OCI-M2 (cell line): Measurements from ENCODE around the gene HTR3D.
A peak's percentile ranks its signal among the peaks of the same experiment; 100 is the strongest.
"Not testable (repeated sequence)": the region's sequence is repeated elsewhere in the genome, so short reads cannot be mapped to it uniquely, and the experiment has no call there.

Experiments
- DNase-seq: peaks from one replicate; lab custom pipeline; 2025; ENCODE audit not compliant: unreplicated experiment; lab: John Stamatoyannopoulos, UW

HTR3D gene

GRCh38 chr3:184016169-184016570 is 15.4 kb upstream of the HTR3D start:
- no peak for DNase-seq

- DNase-seq: no peak
Measured at GRCh38 chr3:184016811-184017671, 14.5 kb upstream of the HTR3D start.

- peak; percentile 81 for DNase-seq
Measured at GRCh38 chr3:184017672-184018423, 13.7 kb upstream of the HTR3D start, which contains the start of gene ABCC5. Gene ABCC5 (minus strand): TSS chr3:184017884. CDS start chr3:184014392, 3,492 bp downstream.

GRCh38 chr3:184018424-184018973 is 13.0 kb upstream of the HTR3D start:
- DNase-seq: no peak

GRCh38 chr3:184022323-184022722 is 9.2 kb upstream of the HTR3D start:
- no peak for DNase-seq

GRCh38 chr3:184025256-184025655 is 6.3 kb upstream of the HTR3D start:
- DNase-seq: not testable (repeated sequence)

GRCh38 chr3:184028275-184028890 is 3.2 kb upstream of the HTR3D start:
- DNase-seq: not testable (repeated sequence)

- no peak for DNase-seq
Measured at GRCh38 chr3:184029443-184029842, 2.1 kb upstream of the HTR3D start.

GRCh38 chr3:184030536-184030935 is 1.0 kb upstream of the HTR3D start:
- no peak for DNase-seq

GRCh38 chr3:184037816-184038215 is 6.3 kb downstream of the HTR3D start:
- DNase-seq: no peak

GRCh38 chr3:184038307-184038706 is 6.8 kb downstream of the HTR3D start:
- DNase-seq: not testable (repeated sequence)

GRCh38 chr3:184039414-184039813 is 7.9 kb downstream of the HTR3D start:
- DNase-seq: no peak

GRCh38 chr3:184040010-184040409 is 8.5 kb downstream of the HTR3D start:
- DNase-seq: no peak

- DNase-seq: no peak
Measured at GRCh38 chr3:184042617-184043016, 11.1 kb downstream of the HTR3D start.

- no peak for DNase-seq
Measured at GRCh38 chr3:184045995-184046394, 14.5 kb downstream of the HTR3D start.

- DNase-seq: no peak
Measured at GRCh38 chr3:184050217-184050847, 18.8 kb downstream of the HTR3D start.

GRCh38 chr3:184052767-184053166 is 21.2 kb downstream of the HTR3D start, which contains the start of gene HTR3C:
Gene HTR3C (plus strand): TSS chr3:184053047. CDS start chr3:184053081, 34 bp downstream.
- DNase-seq: no peak

- DNase-seq: no peak
Measured at GRCh38 chr3:184058029-184058428, 26.5 kb downstream of the HTR3D start.

- no peak for DNase-seq
Measured at GRCh38 chr3:184059424-184059823, 27.9 kb downstream of the HTR3D start.

- DNase-seq: no peak
Measured at GRCh38 chr3:184062637-184063036, 31.1 kb downstream of the HTR3D start.

GRCh38 chr3:184066211-184066610 is 34.7 kb downstream of the HTR3D start:
- DNase-seq: no peak
